NCI-H2081 treated with DMSO at 0.1 percent for 48 hours (cell line): ENCODE data around the gene SSC4D.
"Not testable (repeated sequence)": the region's sequence is repeated elsewhere in the genome, so short reads cannot be mapped to it uniquely, and the experiment has no call there.

Source experiments
- DNase-seq: peaks from one replicate; lab custom pipeline; 2025; lab: John Stamatoyannopoulos, UW

The SSC4D gene

GRCh38 chr7:76421097-76421496 lies 11.6 kb upstream of the SSC4D start:
- not testable (repeated sequence) for DNase-seq

GRCh38 chr7:76417654-76418310 lies 8.3 kb upstream of the SSC4D start:
- DNase-seq: not testable (repeated sequence)

GRCh38 chr7:76412249-76412648 lies 2.8 kb upstream of the SSC4D start:
- DNase-seq: no peak

- no peak for DNase-seq
Observed at GRCh38 chr7:76411626-76412025, 2.1 kb upstream of the SSC4D start.

GRCh38 chr7:76408121-76408560 lies 1.4 kb downstream of the SSC4D start:
- DNase-seq: no peak

GRCh38 chr7:76407718-76408117 lies 1.8 kb downstream of the SSC4D start:
- no peak for DNase-seq

- DNase-seq: no peak
Observed at GRCh38 chr7:76405738-76406137, 3.8 kb downstream of the SSC4D start.

- no peak for DNase-seq
Observed at GRCh38 chr7:76403780-76404494, 5.6 kb downstream of the SSC4D start.

GRCh38 chr7:76403097-76403496 lies 6.4 kb downstream of the SSC4D start:
- DNase-seq: not testable (repeated sequence)

GRCh38 chr7:76400248-76400647 lies 9.2 kb downstream of the SSC4D start:
- no peak for DNase-seq

GRCh38 chr7:76397409-76398183 lies 11.9 kb downstream of the SSC4D start:
- DNase-seq: no peak

GRCh38 chr7:76396864-76397263 lies 12.6 kb downstream of the SSC4D start:
- DNase-seq: no peak

- no peak for DNase-seq
Observed at GRCh38 chr7:76395965-76396726, 13.4 kb downstream of the SSC4D start.

GRCh38 chr7:76395605-76395964 lies 13.9 kb downstream of the SSC4D start:
- not testable (repeated sequence) for DNase-seq

- DNase-seq: no peak
Observed at GRCh38 chr7:76394957-76395356, 14.5 kb downstream of the SSC4D start.

GRCh38 chr7:76393116-76394031 lies 16.1 kb downstream of the SSC4D start:
- DNase-seq: peak; percentile 40

- DNase-seq: no peak
Observed at GRCh38 chr7:76392531-76393115, 16.9 kb downstream of the SSC4D start.

GRCh38 chr7:76390092-76390491 lies 19.4 kb downstream of the SSC4D start:
- no peak for DNase-seq

- not testable (repeated sequence) for DNase-seq
Observed at GRCh38 chr7:76387789-76388188, 21.7 kb downstream of the SSC4D start.

GRCh38 chr7:76386691-76387260 lies 22.7 kb downstream of the SSC4D start:
- no peak for DNase-seq
